Mucosa of stomach (tissue), 1 donor: ENCODE results near the gene EPB41L3.

Experiments
- H3K27me3 ChIP-seq: one replicate; pipeline ENCODE4 v1.7.0; 2013; ENCODE audit warnings: mild to moderate bottlenecking, low read length; ENCODE audit not compliant: control insufficient read depth, insufficient read depth
- H3K36me3 ChIP-seq: one replicate; pipeline ENCODE4 v1.7.0; 2013; ENCODE audit warnings: low read length; ENCODE audit not compliant: control insufficient read depth, insufficient read depth
- H3K4me1 ChIP-seq: one replicate; pipeline ENCODE4 v1.7.0; 2013; ENCODE audit warnings: mild to moderate bottlenecking, low read length; ENCODE audit not compliant: control insufficient read depth, insufficient read depth
- H3K4me3 ChIP-seq: one replicate; pipeline ENCODE4 v1.7.0; 2013; ENCODE audit warnings: low read length
- H3K9ac ChIP-seq: one replicate; pipeline ENCODE4 v1.7.0; 2013; ENCODE audit warnings: mild to moderate bottlenecking, low read length, moderate library complexity
- H3K9me3 ChIP-seq: one replicate; pipeline ENCODE4 v1.7.0; 2013; ENCODE audit warnings: mild to moderate bottlenecking, low read length, moderate library complexity; ENCODE audit not compliant: control insufficient read depth
- donor health status: Pancreatic carcinoma.

EPB41L3 gene

DNA sequence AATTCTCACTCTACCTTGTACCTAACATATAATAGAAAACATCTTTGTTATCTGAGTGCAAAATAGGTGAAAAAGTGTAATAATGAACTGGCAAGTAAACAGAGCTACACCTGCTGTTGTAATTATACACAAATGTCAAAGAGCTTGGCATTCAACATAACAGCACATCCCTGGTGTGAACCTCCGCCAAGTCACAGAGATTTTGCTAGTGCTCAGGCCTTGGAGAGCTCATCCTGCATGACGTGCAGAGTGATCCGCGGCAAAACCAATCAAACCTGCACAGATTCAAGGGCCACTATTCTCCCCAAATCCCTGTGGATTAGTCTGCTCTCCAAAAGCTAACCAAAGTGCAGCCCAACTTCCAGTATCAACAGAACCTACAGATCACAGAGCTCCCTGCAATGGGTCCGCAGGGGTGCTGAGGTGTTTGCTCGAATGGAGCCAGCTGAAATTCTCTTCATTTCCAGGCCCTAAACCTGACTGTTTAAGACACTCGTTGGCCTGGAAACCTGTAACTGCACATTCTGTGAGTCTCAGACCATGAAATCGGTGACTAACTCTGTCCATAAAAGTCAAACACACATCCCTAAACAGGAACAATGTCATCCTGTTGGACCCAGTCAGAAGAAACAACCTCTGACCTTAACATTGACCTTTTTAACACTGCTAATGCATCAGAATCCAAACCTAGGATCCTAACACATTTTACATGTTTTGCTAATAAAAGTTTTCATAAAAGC, 111.8 kb downstream of the EPB41L3 start:
- no peaks in the 10 kb centered on the region for H3K27me3 ChIP-seq
- no peak overlapping the region for H3K9ac ChIP-seq
- H3K36me3 ChIP-seq = no peaks in the 10 kb centered on the region
- no peaks in the 10 kb centered on the region for H3K4me1 ChIP-seq
- H3K9me3 ChIP-seq = no peaks in the 10 kb centered on the region
- H3K4me3 ChIP-seq = no peak overlapping the region

DNA sequence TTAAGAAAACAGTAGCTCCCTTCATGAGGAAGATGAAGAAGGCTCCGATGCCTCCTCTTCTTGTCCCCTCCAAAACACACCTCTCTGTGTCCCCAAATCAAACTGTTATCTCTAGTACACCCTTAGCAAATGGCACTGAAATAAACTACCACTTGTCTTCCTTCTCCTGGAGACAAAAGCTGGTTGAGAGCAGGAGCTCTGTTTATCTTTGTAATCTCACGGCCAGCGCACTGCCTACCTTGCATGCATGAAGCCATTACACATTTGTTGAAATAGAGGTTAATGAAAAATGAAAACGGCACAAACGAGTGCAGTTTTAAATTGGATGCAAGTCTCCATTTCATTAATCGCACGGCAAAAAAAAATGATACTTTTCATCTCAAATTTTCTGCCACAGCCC, 113.7 kb downstream of the EPB41L3 start:
- Histone ChIP-seq H3K4me3 (no peak overlapping the region), H3K27me3 (no peaks in the 10 kb centered on the region), H3K9me3 (no peaks in the 10 kb centered on the region), H3K9ac (no peak overlapping the region), H3K36me3 (no peaks in the 10 kb centered on the region), H3K4me1 (no peaks in the 10 kb centered on the region)

DNA sequence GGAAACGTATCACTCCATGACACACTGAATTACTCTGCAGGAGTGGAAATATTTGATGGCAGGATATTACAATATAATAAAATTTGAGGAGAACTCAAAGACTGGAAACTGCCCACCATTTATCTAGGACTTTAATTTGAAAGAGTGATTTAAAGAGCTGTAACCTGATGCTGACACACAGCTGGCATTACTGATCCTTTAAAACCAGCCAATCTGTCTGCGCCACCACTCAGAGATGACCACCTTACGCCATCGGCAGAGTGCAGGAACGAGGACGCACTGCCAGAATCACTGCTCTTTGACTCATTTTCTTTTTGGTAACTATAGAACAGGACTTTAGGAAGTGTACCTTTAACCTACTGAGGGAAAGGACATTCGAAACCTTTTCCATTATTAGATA, 114.1 kb downstream of the EPB41L3 start:
- H3K4me1 ChIP-seq = no peaks in the 10 kb centered on the region
- H3K27me3 ChIP-seq = no peaks in the 10 kb centered on the region
- no peak overlapping the region for H3K4me3 ChIP-seq
- no peak overlapping the region for H3K9ac ChIP-seq
- H3K9me3 ChIP-seq = no peaks in the 10 kb centered on the region
- no peaks in the 10 kb centered on the region for H3K36me3 ChIP-seq

DNA sequence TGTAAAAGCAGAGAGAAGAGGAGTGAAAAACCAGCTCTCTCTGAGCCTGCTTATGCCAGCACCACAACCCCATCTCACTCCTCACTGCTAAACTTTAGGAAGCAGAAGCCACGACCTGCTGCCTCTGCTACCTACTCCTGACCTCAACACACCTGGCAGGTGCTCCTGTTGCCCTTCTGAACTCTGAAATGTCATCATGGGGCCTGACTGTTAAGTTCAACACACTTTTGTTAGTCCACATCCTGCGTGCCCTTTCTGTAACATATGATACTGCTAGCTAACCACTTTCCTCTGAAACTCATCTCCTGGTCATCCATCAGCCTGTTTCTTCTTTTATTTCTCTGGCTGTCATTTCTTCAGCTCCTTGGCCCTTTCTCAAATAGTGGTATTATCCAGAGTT, 118.1 kb downstream of the EPB41L3 start:
- Histone ChIP-seq H3K27me3 (no peaks in the 10 kb centered on the region), H3K9me3 (no peaks in the 10 kb centered on the region), H3K4me3 (no peak overlapping the region), H3K36me3 (no peaks in the 10 kb centered on the region), H3K4me1 (no peaks in the 10 kb centered on the region), H3K9ac (no peak overlapping the region)

DNA sequence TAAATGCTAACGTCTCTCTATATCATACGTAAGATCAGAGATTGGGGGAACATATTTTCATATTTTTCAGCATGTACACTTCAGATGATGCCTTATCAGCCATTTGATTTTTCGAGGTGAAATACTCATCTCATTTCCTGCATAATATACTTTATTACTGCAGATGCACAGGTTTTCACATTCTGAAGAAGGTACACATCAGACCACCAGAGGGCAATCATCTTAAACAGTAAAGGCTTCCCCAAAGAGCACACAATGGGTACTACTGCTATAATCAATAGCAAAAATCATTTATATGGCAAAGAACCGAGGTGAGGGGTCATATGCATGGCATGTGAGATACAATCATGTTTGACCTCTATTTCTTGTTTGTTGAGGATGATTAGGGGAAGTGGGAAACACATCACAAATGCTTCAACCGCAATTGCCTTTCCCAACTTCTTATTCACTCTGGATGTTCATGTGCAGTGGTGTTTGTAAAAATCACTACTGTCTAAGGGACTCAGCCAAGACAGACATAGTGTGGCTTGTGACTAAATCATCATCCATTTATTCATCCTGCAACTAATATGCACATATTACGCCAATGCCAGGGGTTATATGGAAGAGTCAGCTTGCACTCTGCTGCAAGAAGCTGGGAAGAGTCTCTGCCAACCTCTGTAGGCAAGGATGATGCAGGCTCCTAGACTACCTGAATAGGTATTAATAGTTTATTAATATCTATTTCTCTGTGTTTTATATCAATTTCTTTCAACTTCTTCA, 118.7 kb downstream of the EPB41L3 start:
- Histone ChIP-seq H3K4me1 (no peaks in the 10 kb centered on the region), H3K4me3 (no peak overlapping the region), H3K9ac (no peak overlapping the region), H3K27me3 (no peaks in the 10 kb centered on the region), H3K9me3 (no peaks in the 10 kb centered on the region), H3K36me3 (no peaks in the 10 kb centered on the region)

DNA sequence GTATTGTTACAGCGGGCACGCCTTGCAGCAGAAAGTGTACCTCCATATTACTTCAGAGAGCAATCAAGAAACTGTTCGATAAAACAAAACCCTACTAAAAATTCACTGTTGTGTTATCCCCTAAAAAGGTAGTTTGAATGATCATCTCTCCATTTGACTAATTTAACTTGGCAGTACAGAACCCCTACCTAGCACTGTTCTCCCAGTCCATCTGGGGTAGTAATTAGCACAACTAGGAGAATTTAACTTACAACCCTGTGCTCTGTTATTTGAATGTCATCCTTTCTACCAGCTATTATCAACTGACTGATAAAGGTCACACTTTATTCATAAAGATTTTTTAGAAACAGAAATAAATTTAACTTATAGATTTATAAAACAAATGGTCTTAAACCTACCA, 121.2 kb downstream of the EPB41L3 start:
- H3K4me1 ChIP-seq = no peaks in the 10 kb centered on the region
- no peaks in the 10 kb centered on the region for H3K36me3 ChIP-seq
- no peaks in the 10 kb centered on the region for H3K27me3 ChIP-seq

DNA sequence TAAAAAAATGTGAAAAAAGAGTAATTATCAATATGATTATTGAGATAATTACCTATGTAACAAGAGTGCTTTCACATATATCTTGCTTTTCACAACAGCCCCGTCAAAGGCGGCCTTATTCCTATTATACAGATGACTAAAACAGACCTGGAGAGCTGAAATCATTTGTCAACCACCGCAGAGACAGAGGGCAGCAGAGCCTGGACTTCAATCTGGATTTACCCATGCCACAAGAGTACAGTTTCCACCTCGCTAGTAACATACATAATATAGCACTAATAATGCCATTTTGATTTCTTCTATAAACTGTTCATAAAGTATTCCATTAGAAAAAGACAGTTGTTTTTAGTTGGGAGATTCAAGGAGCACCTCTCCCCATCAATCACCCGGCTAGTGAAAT, 121.8 kb downstream of the EPB41L3 start:
- Histone ChIP-seq H3K27me3 (no peaks in the 10 kb centered on the region), H3K4me1 (no peaks in the 10 kb centered on the region), H3K4me3 (no peak overlapping the region), H3K9me3 (no peaks in the 10 kb centered on the region), H3K36me3 (no peaks in the 10 kb centered on the region), H3K9ac (no peak overlapping the region)

More for the DNA sequence above, 121.2 kb downstream of the EPB41L3 start:
- Histone ChIP-seq H3K9ac (no peak overlapping the region), H3K9me3 (no peaks in the 10 kb centered on the region), H3K4me3 (no peak overlapping the region)

DNA sequence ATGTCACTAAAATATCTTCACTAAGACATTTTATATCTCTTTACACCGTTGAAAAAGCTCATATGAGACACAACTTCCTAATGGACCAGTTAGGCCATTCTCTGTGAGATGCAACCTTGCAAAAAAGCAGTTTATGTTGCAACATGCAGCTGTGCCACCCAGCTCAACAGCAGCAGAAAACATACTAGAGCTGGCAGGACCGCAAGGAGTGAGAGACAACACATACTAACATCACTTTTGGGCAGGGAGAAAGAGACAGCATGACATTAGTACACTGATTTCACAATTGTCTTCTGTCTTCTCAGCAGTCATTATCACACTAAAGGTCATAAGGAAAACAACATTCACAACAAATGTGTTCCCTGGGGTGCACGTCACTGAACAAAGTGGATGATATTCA, 122.9 kb downstream of the EPB41L3 start:
- no peaks in the 10 kb centered on the region for H3K4me1 ChIP-seq
- no peak overlapping the region for H3K4me3 ChIP-seq
- no peaks in the 10 kb centered on the region for H3K27me3 ChIP-seq
- H3K36me3 ChIP-seq = no peaks in the 10 kb centered on the region
- no peak overlapping the region for H3K9ac ChIP-seq
- no peaks in the 10 kb centered on the region for H3K9me3 ChIP-seq

DNA sequence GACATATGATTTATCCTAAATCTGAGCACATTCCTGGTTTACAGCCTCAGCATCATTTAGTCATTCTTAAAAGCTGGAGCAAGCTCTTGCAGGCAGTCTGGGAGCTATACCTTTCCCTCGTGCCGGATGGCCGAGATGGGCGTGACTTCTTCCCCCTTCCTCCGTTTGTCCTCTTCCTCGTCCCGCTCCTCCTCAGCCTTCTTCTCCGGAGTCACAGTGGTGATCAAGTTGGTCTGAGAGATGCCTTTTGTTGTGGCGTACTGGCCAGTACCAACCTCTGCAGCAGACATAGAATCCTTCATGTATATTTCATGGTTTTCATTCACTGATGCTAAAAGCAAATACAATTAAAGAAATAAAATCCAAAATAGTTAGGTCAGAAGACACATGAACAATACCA, 124.2 kb downstream of the EPB41L3 start:
- Histone ChIP-seq H3K4me3 (no peak overlapping the region), H3K27me3 (no peaks in the 10 kb centered on the region), H3K36me3 (no peaks in the 10 kb centered on the region), H3K4me1 (no peaks in the 10 kb centered on the region), H3K9ac (no peak overlapping the region), H3K9me3 (no peaks in the 10 kb centered on the region)

DNA sequence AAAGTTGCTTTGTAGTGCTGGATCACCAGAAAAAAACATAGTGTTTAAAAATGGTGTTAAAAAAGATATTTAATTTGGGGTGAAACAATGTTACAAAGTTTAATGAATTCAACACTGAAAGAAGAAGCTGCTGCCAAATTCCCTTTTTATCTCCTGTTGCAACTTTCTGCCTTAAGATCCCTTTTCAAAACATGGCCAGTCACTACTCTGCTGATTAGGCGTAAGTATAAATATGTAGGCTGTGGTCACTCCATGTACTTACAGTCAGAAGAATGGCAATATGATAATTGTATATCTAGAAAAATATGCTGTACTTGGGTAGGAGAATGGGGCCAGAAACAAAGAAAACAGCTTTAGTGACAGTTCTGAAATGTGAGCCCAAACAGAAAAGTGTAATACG, 124.8 kb downstream of the EPB41L3 start:
- H3K27me3 ChIP-seq = no peaks in the 10 kb centered on the region

DNA sequence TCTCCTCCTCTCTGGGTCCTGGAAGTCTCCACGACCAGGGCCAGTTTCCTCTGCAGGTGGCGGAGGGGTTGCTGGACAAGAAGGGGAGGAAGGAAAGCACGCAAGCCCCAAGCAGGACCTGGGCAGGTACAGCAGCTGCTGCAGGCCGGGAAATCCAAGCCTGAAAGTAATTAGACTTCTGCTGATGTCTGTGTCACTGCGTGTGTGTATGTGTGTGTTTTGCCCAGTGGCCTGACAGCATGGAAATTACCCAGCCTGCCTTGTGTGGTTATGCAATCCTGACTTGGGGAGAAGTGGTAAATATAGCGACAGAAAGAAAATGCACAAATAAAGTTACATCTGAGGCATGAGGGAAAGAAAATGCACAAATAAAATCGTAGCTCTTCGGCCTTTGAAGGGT, 126.5 kb downstream of the EPB41L3 start:
- Histone ChIP-seq H3K4me1 (no peaks in the 10 kb centered on the region), H3K9ac (no peak overlapping the region), H3K36me3 (no peaks in the 10 kb centered on the region), H3K4me3 (no peak overlapping the region), H3K9me3 (no peaks in the 10 kb centered on the region), H3K27me3 (no peaks in the 10 kb centered on the region)

More for the DNA sequence above, 124.8 kb downstream of the EPB41L3 start:
- no peaks in the 10 kb centered on the region for H3K36me3 ChIP-seq
- H3K4me3 ChIP-seq = no peak overlapping the region
- H3K4me1 ChIP-seq = no peaks in the 10 kb centered on the region
- no peaks in the 10 kb centered on the region for H3K9me3 ChIP-seq
- no peak overlapping the region for H3K9ac ChIP-seq

DNA sequence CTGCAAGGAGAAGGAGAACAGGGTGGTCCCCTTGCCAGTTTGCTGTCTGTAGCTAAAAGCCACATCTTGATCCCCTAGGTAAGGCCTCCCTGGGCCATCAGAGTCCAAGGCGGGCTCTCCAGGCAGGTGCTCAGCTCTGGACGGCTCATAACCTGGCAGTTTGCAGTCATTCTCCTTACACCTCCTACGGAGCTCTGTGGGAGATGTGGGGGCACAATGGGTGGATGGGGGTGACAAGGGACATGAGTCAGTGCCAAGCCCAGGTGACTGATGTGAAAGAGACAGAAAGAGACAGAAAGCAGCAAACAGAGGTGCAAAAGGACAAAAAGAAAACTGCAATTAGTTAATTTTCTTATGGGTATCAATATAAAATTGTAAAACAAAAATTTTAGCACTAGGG, 127.7 kb downstream of the EPB41L3 start:
- no peak overlapping the region for H3K4me3 ChIP-seq

More for the DNA sequence above, 127.7 kb downstream of the EPB41L3 start:
- H3K27me3 ChIP-seq = no peaks in the 10 kb centered on the region
- H3K4me1 ChIP-seq = no peaks in the 10 kb centered on the region
- H3K36me3 ChIP-seq = no peaks in the 10 kb centered on the region
- no peaks in the 10 kb centered on the region for H3K9me3 ChIP-seq
- H3K9ac ChIP-seq = no peak overlapping the region
